Activated CD4-positive, alpha-beta memory T cell treated with anti-CD3 and anti-CD28 coated beads for 36 hours (primary cell): ENCODE results near the gene CRYBG1. TPM values are rescaled to one million over a fixed set of nuclear protein-coding genes. Genes with fewer than 3 reads are reported as not detected.

Experiments
- CTCF ChIA-PET: fragments of 350-600 bp; sonication (Branson Sonifier 250); formaldehyde crosslinking; loops from one replicate; lab custom pipeline; 2021; ENCODE audit warnings: antibody characterized with exemption, inconsistent platforms; lab: Charles Lee
- POLR2A ChIA-PET: fragments of 350-600 bp; sonication (Branson Sonifier 250); formaldehyde crosslinking; loops from one replicate; lab custom pipeline; 2021; ENCODE audit warnings: antibody characterized with exemption; lab: Charles Lee
- DNase-seq: peaks from one replicate; pipeline ENCODE4 v3.0.0-alpha.2; 2020
- H3K27ac Mint-ChIP-seq: one replicate; pipeline ENCODE4 v1.8.0; 2021; ENCODE audit warnings: mixed read lengths
- H3K27me3 Mint-ChIP-seq: one replicate; pipeline ENCODE4 v1.8.0; 2021; ENCODE audit warnings: mixed read lengths
- H3K36me3 Mint-ChIP-seq: one replicate; pipeline ENCODE4 v1.8.0; 2021; ENCODE audit warnings: mixed read lengths
- H3K4me1 Mint-ChIP-seq: one replicate; pipeline ENCODE4 v1.8.0; 2021; ENCODE audit warnings: low read depth, mixed read lengths
- H3K4me3 Mint-ChIP-seq: one replicate; pipeline ENCODE4 v1.8.0; 2021; ENCODE audit warnings: mild to moderate bottlenecking, mixed read lengths
- H3K9me3 Mint-ChIP-seq: one replicate; pipeline ENCODE4 v1.8.0; 2021; ENCODE audit warnings: mixed read lengths
- intact Hi-C: fragments of 100-400 bp; cut with micrococcal nuclease; formaldehyde crosslinking; loops from one replicate; pipeline ENCODE4 v1.15.1; 2023
- total RNA-seq, 2 experiments: library from RNA; stranded (reverse); gene quantifications; one replicate each; pipeline ENCODE4 v1.2.3, GENCODE V29; 2021

CRYBG1 gene, protein sequence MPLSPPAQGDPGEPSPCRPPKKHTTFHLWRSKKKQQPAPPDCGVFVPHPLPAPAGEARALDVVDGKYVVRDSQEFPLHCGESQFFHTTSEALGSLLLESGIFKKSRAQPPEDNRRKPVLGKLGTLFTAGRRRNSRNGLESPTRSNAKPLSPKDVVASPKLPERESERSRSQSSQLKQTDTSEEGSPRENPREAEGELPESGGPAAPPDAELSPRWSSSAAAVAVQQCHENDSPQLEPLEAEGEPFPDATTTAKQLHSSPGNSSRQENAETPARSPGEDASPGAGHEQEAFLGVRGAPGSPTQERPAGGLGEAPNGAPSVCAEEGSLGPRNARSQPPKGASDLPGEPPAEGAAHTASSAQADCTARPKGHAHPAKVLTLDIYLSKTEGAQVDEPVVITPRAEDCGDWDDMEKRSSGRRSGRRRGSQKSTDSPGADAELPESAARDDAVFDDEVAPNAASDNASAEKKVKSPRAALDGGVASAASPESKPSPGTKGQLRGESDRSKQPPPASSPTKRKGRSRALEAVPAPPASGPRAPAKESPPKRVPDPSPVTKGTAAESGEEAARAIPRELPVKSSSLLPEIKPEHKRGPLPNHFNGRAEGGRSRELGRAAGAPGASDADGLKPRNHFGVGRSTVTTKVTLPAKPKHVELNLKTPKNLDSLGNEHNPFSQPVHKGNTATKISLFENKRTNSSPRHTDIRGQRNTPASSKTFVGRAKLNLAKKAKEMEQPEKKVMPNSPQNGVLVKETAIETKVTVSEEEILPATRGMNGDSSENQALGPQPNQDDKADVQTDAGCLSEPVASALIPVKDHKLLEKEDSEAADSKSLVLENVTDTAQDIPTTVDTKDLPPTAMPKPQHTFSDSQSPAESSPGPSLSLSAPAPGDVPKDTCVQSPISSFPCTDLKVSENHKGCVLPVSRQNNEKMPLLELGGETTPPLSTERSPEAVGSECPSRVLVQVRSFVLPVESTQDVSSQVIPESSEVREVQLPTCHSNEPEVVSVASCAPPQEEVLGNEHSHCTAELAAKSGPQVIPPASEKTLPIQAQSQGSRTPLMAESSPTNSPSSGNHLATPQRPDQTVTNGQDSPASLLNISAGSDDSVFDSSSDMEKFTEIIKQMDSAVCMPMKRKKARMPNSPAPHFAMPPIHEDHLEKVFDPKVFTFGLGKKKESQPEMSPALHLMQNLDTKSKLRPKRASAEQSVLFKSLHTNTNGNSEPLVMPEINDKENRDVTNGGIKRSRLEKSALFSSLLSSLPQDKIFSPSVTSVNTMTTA (N-terminal part only)
- 10 to 100 TPM; 38.4 to 39.3 TPM for total RNA-seq

DNA sequence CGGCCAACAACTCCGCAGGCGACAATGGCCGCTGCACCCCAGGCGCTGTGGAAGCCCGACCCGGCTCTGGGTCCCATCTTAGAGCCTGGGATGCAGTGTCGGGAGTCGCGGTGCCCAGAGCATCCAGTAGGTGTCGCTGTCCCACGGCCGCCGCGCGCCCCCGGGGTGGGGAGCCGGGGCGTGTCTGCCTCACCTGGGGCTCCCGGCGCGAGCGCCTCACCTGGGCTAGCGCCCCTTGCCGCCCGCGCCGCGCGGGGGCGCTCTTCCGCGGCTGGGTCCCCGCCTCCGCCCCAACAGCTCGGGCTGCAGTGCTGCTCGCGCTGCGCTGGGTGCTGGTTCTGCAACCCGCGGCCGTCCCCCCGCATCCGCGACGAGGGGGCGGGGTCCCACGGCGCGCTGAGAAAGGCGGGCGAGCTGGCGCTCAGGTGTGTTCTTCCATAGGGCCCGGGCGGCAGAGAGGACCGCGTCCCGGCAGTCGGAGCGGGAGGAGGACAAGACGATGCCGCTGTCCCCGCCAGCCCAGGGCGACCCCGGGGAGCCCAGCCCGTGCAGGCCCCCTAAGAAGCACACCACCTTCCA, at the start of gene CRYBG1:
Gene CRYBG1, plus strand, starts transcription at position 308 of the 579 bp plus-strand sequence. Its CDS starts 192 bp downstream, at position 500.
- H3K27me3 Mint-ChIP-seq = peaks cover 37% of the 10 kb centered on the region
- H3K4me1 Mint-ChIP-seq = peaks cover 9% of the 10 kb centered on the region
- ChIA-PET CTCF (interaction anchor here (1.0 to 2.6 kb wide), 17 partner anchors 10 to 636 kb away, joined by 3 to 31 read pairs (median 6); partner anchors contain the start of gene ATG5), POLR2A (no interaction called here)
- H3K4me3 Mint-ChIP-seq = peak within 1 kb of the TSS; percentile 68
- intact Hi-C loops = loop anchor here (1.0 to 10.0 kb wide), 4 partner anchors 13 to 204 kb away; no protein-coding TSS in a partner anchor
- peak; percentile 83 for DNase-seq
- H3K27ac Mint-ChIP-seq = no peak within 1 kb of the TSS
- H3K9me3 Mint-ChIP-seq = no peaks in the 10 kb centered on the region
- no peaks in the 10 kb centered on the region for H3K36me3 Mint-ChIP-seq

DNA sequence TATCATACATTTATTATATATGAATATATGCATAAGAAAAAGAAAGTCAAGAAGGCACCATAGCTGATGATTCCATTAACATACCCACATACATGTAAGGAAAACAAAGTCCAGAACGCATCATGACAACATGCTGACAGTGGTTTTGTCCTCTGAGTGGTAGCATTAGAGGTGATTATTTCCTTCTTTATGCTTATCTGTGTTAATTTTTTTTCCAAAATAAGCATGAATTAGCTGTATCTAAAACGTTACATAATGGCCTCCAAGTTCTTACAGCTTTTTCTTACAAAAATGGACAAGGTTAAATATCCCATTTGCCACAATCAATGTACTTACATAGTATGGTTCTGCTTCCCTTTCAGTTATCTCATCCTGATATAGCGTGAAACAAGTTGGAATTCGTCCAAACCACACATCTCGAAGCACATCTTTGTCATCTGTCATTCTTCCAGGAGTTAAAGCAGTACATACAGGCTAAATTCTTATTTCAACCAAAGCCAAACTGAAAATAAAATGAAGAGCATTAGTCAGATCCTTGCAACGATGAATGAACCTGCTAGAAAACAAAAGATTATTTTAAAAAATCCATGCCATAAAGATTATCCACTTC, 44.6 kb upstream of the CRYBG1 start:
- POLR2A ChIA-PET = interaction anchor here (0.6 kb wide), 1 partner anchor 29 kb away, joined by 3 read pairs; no protein-coding TSS in a partner anchor
- intact Hi-C loops = loop anchor here (5.0 kb wide), 1 partner anchor 69 kb away; no protein-coding TSS in a partner anchor
- Mint-ChIP-seq H3K4me3 (no peak overlapping the region), H3K36me3 (peaks cover 21% of the 10 kb centered on the region), H3K27me3 (no peaks in the 10 kb centered on the region), H3K9me3 (no peaks in the 10 kb centered on the region), H3K27ac (peak overlapping the region; percentile 73), H3K4me1 (peaks cover 63% of the 10 kb centered on the region)
- CTCF ChIA-PET = interaction anchor here (1.0 to 1.9 kb wide), 3 partner anchors 16 to 324 kb away, joined by 3 to 4 read pairs (median 4); no protein-coding TSS in a partner anchor
- no peak for DNase-seq

DNA sequence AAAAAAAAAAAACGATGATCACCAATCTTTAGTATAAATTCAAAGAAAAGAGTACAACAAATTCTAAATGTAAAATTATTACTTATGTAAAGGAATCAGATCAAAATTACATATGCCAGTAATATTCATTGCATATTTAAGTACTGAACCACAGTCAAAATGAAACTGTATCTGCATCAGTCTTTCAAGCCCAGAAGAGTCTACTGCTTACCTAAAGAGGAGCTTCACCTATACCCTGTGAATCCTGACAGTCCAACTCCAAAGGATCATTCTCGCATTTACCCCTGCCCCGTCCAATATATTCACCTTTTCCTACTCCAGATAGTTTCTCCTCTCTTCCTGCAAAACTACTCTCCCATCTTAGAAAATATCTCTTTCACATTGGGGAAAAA, 44.1 kb upstream of the CRYBG1 start:
- Mint-ChIP-seq H3K4me1 (peaks cover 63% of the 10 kb centered on the region), H3K27ac (peak overlapping the region; percentile 73), H3K9me3 (no peaks in the 10 kb centered on the region), H3K27me3 (no peaks in the 10 kb centered on the region), H3K36me3 (peaks cover 19% of the 10 kb centered on the region), H3K4me3 (no peak overlapping the region)
- no peak for DNase-seq
- CTCF ChIA-PET = interaction anchor here (1.0 to 1.9 kb wide), 2 partner anchors 19 to 324 kb away, joined by 4 read pairs; no protein-coding TSS in a partner anchor
- intact Hi-C loops = loop anchor here (5.0 kb wide), 1 partner anchor 69 kb away; no protein-coding TSS in a partner anchor
- POLR2A ChIA-PET = interaction anchor here (0.6 kb wide), 3 partner anchors 9 to 30 kb away, joined by 3 read pairs; partner anchors contain the start of gene ATG5

DNA sequence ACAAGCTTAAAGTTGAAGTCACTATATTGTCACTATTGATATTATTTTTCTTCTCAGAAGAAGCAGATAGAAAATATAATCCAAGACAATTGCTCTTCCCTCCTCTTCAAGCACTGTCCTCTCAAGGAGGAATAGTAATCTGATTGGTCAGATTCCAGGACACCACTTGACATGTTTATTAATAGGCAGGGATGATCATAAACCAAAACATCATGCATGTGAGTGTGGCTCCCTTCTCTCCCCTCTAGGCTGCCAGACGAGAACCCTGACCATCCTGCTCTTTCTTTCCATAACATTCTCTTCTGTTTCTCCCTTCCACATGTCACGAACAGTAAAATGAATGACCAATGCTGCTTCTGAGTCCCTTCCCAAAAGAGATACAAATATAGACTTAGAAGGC, 42.5 kb upstream of the CRYBG1 start:
- H3K9me3 Mint-ChIP-seq = no peaks in the 10 kb centered on the region
- H3K27ac Mint-ChIP-seq = no peak overlapping the region

DNA sequence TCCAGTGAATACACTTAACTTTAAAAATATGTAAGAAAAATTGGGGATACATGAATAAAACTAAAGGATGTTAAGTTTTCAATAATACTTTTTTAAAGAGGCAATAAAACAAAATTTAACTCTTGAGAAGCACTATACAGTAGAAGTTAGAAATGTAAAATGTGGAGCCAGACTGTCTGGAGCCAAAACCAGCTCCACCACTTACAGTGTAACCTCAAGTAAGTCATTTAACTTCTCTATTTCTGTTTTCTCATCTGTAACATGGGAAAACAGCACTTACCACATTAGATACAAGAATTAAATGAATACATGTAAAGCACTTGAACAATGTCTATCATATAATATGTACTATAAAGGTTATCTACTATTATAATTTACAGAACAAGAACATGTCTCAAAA, 41.7 kb upstream of the CRYBG1 start:
- ChIA-PET CTCF (no interaction called here), POLR2A (no interaction called here)
- no peaks in the 10 kb centered on the region for H3K27me3 Mint-ChIP-seq
- H3K27ac Mint-ChIP-seq = no peak overlapping the region
- intact Hi-C loops = loop anchor here (5.0 kb wide), 1 partner anchor 72 kb away; no protein-coding TSS in a partner anchor
- H3K4me3 Mint-ChIP-seq = no peak overlapping the region
- peaks cover 13% of the 10 kb centered on the region for H3K36me3 Mint-ChIP-seq
- peaks cover 58% of the 10 kb centered on the region for H3K4me1 Mint-ChIP-seq
- no peaks in the 10 kb centered on the region for H3K9me3 Mint-ChIP-seq
- DNase-seq = no peak

More for the DNA sequence above, 42.5 kb upstream of the CRYBG1 start:
- intact Hi-C loops = loop anchor here (5.0 kb wide), 1 partner anchor 71 kb away; no protein-coding TSS in a partner anchor
- ChIA-PET POLR2A (no interaction called here), CTCF (interaction anchor here (0.7 kb wide), 1 partner anchor 42 kb away, joined by 3 read pairs; no protein-coding TSS in a partner anchor)
- Mint-ChIP-seq H3K27me3 (no peaks in the 10 kb centered on the region), H3K4me1 (peaks cover 59% of the 10 kb centered on the region), H3K4me3 (no peak overlapping the region), H3K36me3 (peaks cover 14% of the 10 kb centered on the region)
- no peak for DNase-seq

DNA sequence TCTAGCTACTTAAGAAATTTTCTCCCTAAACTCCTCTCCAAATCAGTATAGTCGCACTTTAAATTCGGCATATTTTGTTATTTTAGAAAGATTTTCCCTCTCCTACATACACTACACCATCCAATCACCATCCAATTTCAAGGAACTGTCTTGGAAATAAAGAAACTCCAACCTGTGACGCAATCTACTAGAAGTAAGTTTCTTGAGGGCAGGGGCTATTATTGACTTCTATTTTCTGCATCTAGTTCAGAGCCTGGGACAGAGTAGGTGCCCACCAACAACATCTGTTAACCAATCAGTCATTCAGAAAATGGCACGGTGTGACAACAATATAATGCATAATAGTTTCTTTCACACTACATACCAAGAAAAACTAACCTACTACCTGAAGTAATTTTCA, 38.6 kb upstream of the CRYBG1 start:
- Mint-ChIP-seq H3K9me3 (no peaks in the 10 kb centered on the region), H3K4me3 (no peak overlapping the region), H3K36me3 (peaks cover 5% of the 10 kb centered on the region), H3K27ac (no peak overlapping the region), H3K27me3 (no peaks in the 10 kb centered on the region), H3K4me1 (peaks cover 53% of the 10 kb centered on the region)
- intact Hi-C loops = no loop called here
- POLR2A ChIA-PET = no interaction called here
- no peak for DNase-seq
- CTCF ChIA-PET = interaction anchor here (1.3 kb wide), 1 partner anchor 18 kb away, joined by 3 read pairs; no protein-coding TSS in a partner anchor

DNA sequence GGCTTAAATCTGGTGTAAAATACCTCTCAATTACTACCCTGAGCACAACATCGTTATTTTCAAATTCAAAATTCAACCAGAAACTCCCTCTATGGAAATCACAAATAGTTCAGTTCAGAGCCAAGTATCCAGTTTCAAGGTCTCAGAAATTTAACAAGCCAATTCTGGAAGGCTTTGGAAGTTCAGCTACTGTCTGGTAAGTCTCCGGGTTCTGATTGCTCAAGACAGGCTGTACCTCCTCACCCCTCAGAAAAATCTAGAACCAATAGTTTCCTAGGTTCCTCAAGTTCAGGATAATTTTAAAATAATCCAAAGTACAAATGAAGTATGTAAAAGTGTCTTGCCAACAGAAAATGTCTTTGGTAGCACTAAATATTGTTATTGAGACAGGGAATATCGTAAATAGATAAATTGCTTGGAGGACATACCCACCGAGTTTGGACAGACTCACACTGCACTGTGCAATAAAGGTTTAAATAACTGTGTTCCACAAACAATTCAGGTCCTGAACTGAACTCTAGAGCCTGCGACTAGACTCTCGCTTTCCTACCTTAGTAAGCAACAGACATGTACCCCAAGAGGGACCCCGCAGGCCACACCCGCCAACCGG, 35.7 kb upstream of the CRYBG1 start:
- peak overlapping the region; percentile 94 for H3K27ac Mint-ChIP-seq
- ChIA-PET CTCF (interaction anchor here (0.7 to 2.1 kb wide), 8 partner anchors 10 to 893 kb away, joined by 3 to 12 read pairs (median 4); partner anchors contain the start of gene CRYBG1), POLR2A (interaction anchor here (1.2 to 1.4 kb wide), 3 partner anchors 11 to 195 kb away, joined by 3 to 6 read pairs (median 5); no protein-coding TSS in a partner anchor)
- DNase-seq = no peak
- no peaks in the 10 kb centered on the region for H3K9me3 Mint-ChIP-seq
- intact Hi-C loops = loop anchor here (1.0 to 2.0 kb wide), 3 partner anchors 188 to 304 kb away; partner anchors contain the start of genes QRSL1 and RTN4IP1
- H3K4me1 Mint-ChIP-seq = peaks cover 43% of the 10 kb centered on the region
- no peaks in the 10 kb centered on the region for H3K27me3 Mint-ChIP-seq
- peak overlapping the region; percentile 96 for H3K4me3 Mint-ChIP-seq
- H3K36me3 Mint-ChIP-seq = peaks cover 3% of the 10 kb centered on the region

DNA sequence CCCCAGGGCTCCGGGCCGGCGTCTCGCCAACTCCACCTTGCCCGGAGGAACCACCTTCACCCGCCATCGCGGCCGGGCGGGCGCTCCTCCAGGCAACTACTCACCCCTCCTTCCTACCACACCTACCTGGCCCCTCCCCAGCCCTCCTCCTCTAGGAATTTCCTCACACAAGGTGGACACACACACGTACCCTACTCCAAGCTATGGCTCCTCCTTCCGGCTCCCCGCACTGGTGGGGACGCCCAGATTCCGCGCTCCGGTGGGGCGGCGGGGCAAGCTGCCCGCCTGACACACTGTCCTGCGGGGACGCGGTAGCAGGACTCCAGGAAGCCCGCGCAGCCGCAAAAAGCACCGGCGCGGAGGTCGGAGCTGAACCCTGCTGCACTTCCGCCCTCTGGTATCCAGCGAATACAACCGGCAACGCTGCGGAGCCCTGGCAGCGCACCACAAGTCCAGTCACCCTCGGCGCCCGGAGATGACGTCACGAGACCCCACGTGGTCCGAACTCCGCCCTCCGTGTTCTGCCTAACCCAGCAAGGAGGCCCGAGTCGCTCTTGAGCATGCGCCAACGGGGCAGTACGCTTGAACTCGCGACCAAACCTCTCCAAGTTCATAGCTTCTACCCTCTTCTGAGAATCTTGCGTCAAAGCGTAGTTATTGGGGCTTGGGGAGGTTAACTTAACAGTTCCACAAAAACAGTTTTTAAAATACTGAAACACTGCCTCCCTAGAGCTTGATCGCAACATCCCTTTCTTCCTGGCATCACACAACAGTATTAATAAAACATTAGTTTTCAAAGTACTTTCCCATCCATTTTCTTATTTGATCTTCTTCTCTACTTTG, 35.0 kb upstream of the CRYBG1 start, which contains the start of gene ATG5:
Gene ATG5, minus strand, starts transcription at position 425 of the 843 bp plus-strand sequence. CDS start 9,552 bp downstream, outside the sequence.
- Mint-ChIP-seq H3K4me1 (peaks cover 38% of the 10 kb centered on the region), H3K27me3 (peaks cover 3% of the 10 kb centered on the region), H3K36me3 (peaks cover 3% of the 10 kb centered on the region), H3K4me3 (peak within 1 kb of the TSS; percentile 96), H3K9me3 (no peaks in the 10 kb centered on the region), H3K27ac (peak within 1 kb of the TSS; percentile 94)
- peak; percentile 100 for DNase-seq
- ChIA-PET CTCF (interaction anchor here (0.7 to 1.4 kb wide), 8 partner anchors 10 to 894 kb away, joined by 3 to 12 read pairs (median 4); partner anchors contain the start of gene CRYBG1), POLR2A (interaction anchor here (0.8 to 1.4 kb wide), 6 partner anchors 9 to 194 kb away, joined by 3 to 6 read pairs (median 4); no protein-coding TSS in a partner anchor)
- intact Hi-C loops = loop anchor here (1.0 to 2.0 kb wide), 3 partner anchors 187 to 304 kb away; partner anchors contain the start of genes QRSL1 and RTN4IP1
